ENCODE measurements around the gene NEBL.

DNA sequence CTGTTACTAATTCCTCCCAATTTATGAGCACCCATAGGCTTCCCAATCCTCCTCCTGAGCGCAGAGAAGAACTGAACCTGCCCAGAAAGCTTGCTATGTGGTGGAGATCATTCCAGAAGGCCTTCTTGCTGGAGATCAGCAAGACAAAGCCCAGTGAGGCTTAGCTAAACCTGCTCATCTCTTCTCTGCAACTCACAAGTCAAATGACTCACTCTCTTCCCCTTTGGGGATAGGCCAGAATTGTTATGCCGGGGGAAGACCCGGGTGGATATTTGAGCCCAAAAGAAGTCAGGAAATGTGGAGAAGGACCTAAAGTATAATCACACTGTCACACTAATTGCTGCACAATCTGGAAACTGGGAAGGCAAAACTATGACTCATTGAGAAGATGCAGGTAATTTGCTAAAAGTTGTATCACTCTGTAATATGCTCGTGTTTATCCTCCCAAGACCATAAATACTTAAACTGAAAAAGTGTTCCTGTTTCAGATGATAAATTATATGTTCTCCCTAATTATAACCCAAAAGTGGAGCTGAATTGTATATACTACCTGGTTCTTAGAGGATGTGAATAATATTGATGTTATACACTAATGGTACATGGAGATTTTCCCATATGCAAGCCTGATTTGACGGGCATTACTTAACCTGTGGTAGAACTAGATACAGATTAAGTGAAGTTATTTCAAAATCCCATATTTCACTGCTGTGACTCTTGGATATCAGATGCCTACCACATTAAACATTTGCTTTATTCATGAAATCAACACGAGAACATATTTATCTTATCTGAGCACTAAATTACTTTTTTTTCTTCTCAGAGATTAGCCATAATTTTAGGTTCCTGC is 6.4 kb downstream of the NEBL start:
- TF ChIP-seq, protein P1, sequence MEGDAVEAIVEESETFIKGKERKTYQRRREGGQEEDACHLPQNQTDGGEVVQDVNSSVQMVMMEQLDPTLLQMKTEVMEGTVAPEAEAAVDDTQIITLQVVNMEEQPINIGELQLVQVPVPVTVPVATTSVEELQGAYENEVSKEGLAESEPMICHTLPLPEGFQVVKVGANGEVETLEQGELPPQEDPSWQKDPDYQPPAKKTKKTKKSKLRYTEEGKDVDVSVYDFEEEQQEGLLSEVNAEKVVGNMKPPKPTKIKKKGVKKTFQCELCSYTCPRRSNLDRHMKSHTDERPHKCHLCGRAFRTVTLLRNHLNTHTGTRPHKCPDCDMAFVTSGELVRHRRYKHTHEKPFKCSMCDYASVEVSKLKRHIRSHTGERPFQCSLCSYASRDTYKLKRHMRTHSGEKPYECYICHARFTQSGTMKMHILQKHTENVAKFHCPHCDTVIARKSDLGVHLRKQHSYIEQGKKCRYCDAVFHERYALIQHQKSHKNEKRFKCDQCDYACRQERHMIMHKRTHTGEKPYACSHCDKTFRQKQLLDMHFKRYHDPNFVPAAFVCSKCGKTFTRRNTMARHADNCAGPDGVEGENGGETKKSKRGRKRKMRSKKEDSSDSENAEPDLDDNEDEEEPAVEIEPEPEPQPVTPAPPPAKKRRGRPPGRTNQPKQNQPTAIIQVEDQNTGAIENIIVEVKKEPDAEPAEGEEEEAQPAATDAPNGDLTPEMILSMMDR (IDR thresholded peaks at IDR 0.05), result no peak
- TF ChIP-seq POLR2AphosphoS5 (IDR thresholded peaks at IDR 0.05) (no peak), EP300 (IDR thresholded peaks at IDR 0.05) (no peak), POLR2A (IDR thresholded peaks at IDR 0.05; ENCODE audit: low read depth) (no peak)

Data from esophagus muscularis mucosa (tissue), 4 donors.